ENCODE data around the gene SLC20A1.
"Not testable (repeated sequence)": the region's sequence is repeated elsewhere in the genome, so short reads cannot be mapped to it uniquely, and the experiment has no call there.

Gene SLC20A1

GRCh38 chr2:112703684-112704083 is 57.9 kb downstream of the SLC20A1 start:
- H3K27ac ChIP-seq (ENCODE audit: low read depth, low read length): no peak overlapping the region
- no peak overlapping the region for H3K4me3 ChIP-seq (ENCODE audit: low read depth in 1 of 2, low read length in 2 of 2)
- H3K9me3 ChIP-seq (ENCODE audit: control insufficient read depth in 1 of 2, low read length in 2 of 2): no peaks in the 10 kb centered on the region
- no peaks in the 10 kb centered on the region for H3K27me3 ChIP-seq (ENCODE audit: control insufficient read depth in 1 of 2, insufficient read depth in 2 of 2, low read length in 2 of 2)
- peaks cover 6 to 7% of the 10 kb centered on the region in 2 donors for H3K4me1 ChIP-seq (ENCODE audit: control insufficient read depth in 1 of 2, insufficient read depth in 2 of 2, low read length in 2 of 2)
- H3K9ac ChIP-seq (ENCODE audit: low read depth in 1 of 2, low read length in 2 of 2): no peak overlapping the region
- no peaks in the 10 kb centered on the region for H3K36me3 ChIP-seq (ENCODE audit: control insufficient read depth in 1 of 2, insufficient read depth in 2 of 2, low read length in 2 of 2)

GRCh38 chr2:112705575-112705974 is 59.8 kb downstream of the SLC20A1 start:
- Histone ChIP-seq H3K27me3 (ENCODE audit: control insufficient read depth in 1 of 2, insufficient read depth in 2 of 2, low read length in 2 of 2) (no peaks in the 10 kb centered on the region), H3K9me3 (ENCODE audit: control insufficient read depth in 1 of 2, low read length in 2 of 2) (no peaks in the 10 kb centered on the region), H3K27ac (ENCODE audit: low read depth, low read length) (no peak overlapping the region), H3K4me1 (ENCODE audit: control insufficient read depth in 1 of 2, insufficient read depth in 2 of 2, low read length in 2 of 2) (peaks cover 6 to 7% of the 10 kb centered on the region in 2 donors), H3K36me3 (ENCODE audit: control insufficient read depth in 1 of 2, insufficient read depth in 2 of 2, low read length in 2 of 2) (no peaks in the 10 kb centered on the region), H3K4me3 (ENCODE audit: low read depth in 1 of 2, low read length in 2 of 2) (no peak overlapping the region), H3K9ac (ENCODE audit: low read depth in 1 of 2, low read length in 2 of 2) (no peak overlapping the region)

- Histone ChIP-seq H3K9ac (ENCODE audit: low read depth in 1 of 2, low read length in 2 of 2) (no peak overlapping the region), H3K4me3 (ENCODE audit: low read depth in 1 of 2, low read length in 2 of 2) (no peak overlapping the region), H3K9me3 (ENCODE audit: control insufficient read depth in 1 of 2, low read length in 2 of 2) (no peaks in the 10 kb centered on the region), H3K4me1 (ENCODE audit: control insufficient read depth in 1 of 2, insufficient read depth in 2 of 2, low read length in 2 of 2) (peaks cover 6 to 7% of the 10 kb centered on the region in 2 donors), H3K27ac (ENCODE audit: low read depth, low read length) (no peak overlapping the region), H3K27me3 (ENCODE audit: control insufficient read depth in 1 of 2, insufficient read depth in 2 of 2, low read length in 2 of 2) (no peaks in the 10 kb centered on the region), H3K36me3 (ENCODE audit: control insufficient read depth in 1 of 2, insufficient read depth in 2 of 2, low read length in 2 of 2) (no peaks in the 10 kb centered on the region)
Measured at GRCh38 chr2:112706170-112706664, 60.5 kb downstream of the SLC20A1 start.

DNA sequence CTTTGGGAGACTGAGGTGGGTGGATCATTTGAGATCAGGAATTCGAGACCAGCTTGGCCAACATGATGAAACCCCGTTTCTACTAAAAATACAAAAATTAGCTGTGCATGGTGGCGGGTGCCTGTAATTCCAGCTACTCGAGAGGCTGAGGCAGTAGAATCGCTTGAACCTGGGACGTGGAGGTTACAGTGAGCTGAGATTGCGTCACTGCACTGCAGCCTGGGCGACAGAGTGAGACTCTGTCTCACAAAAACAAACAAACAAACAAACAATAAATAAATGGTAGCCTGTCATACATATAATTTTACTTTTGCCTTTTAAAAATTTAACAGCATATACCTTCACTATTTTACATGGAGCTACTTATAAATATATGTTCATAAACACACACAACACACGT is 61.2 kb downstream of the SLC20A1 start:
- not testable (repeated sequence) for H3K27me3 ChIP-seq (ENCODE audit: control insufficient read depth in 1 of 2, insufficient read depth in 2 of 2, low read length in 2 of 2); H3K27ac ChIP-seq (ENCODE audit: low read depth, low read length); H3K9ac ChIP-seq (ENCODE audit: low read depth in 1 of 2, low read length in 2 of 2); H3K9me3 ChIP-seq (ENCODE audit: control insufficient read depth in 1 of 2, low read length in 2 of 2); H3K4me3 ChIP-seq (ENCODE audit: low read depth in 1 of 2, low read length in 2 of 2); H3K36me3 ChIP-seq (ENCODE audit: control insufficient read depth in 1 of 2, insufficient read depth in 2 of 2, low read length in 2 of 2); H3K4me1 ChIP-seq (ENCODE audit: control insufficient read depth in 1 of 2, insufficient read depth in 2 of 2, low read length in 2 of 2)

DNA sequence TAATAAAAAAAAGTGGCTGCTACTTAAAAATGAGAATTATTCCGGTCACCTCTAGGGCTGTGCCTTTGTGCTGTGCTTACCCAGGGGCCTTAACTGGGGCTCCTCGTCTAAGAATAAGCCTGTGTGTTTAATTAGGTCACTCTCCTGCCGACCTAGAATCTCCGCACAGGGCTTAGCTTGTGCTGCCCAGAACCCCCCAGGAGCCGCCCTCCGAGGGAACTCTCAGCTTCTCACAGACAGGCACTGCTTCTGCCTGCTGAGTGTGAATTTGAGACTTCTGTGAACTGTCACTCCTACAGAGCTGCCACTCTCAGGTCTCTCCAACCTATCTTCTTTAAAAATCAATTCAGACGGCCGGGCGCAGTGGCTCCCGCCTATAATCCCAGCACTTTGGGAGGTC is 63.2 kb downstream of the SLC20A1 start:
- Histone ChIP-seq H3K27me3 (ENCODE audit: control insufficient read depth in 1 of 2, insufficient read depth in 2 of 2, low read length in 2 of 2) (peaks cover 0 to 5% of the 10 kb centered on the region in 2 donors), H3K9me3 (ENCODE audit: control insufficient read depth in 1 of 2, low read length in 2 of 2) (no peaks in the 10 kb centered on the region), H3K27ac (ENCODE audit: low read depth, low read length) (no peak overlapping the region), H3K9ac (ENCODE audit: low read depth in 1 of 2, low read length in 2 of 2) (no peak overlapping the region), H3K4me1 (ENCODE audit: control insufficient read depth in 1 of 2, insufficient read depth in 2 of 2, low read length in 2 of 2) (peaks cover 6 to 7% of the 10 kb centered on the region in 2 donors), H3K36me3 (ENCODE audit: control insufficient read depth in 1 of 2, insufficient read depth in 2 of 2, low read length in 2 of 2) (no peaks in the 10 kb centered on the region), H3K4me3 (ENCODE audit: low read depth in 1 of 2, low read length in 2 of 2) (no peak overlapping the region)

DNA sequence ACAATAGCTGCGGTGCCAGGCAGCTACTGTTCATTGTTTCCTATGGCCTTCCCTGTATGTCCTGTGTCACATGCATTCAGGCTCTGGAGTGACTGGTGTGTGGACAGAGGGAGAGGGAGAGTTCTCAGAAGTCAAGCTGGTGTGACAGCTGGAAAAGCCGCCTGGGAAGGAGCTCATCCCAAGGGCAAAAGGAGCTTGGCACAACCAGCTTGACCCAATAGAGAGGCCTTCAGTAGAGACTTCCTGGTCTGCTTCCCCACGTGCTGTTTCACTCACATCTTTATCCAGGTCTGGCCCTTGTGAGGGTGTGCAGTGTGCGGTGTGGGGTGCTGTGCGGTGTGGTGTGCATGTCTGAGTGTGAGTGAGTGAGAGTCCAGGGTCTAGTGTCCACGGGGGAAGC is 64.0 kb downstream of the SLC20A1 start:
- H3K9me3 ChIP-seq (ENCODE audit: control insufficient read depth in 1 of 2, low read length in 2 of 2): no peaks in the 10 kb centered on the region
- peaks cover 0 to 5% of the 10 kb centered on the region in 2 donors for H3K27me3 ChIP-seq (ENCODE audit: control insufficient read depth in 1 of 2, insufficient read depth in 2 of 2, low read length in 2 of 2)
- H3K36me3 ChIP-seq (ENCODE audit: control insufficient read depth in 1 of 2, insufficient read depth in 2 of 2, low read length in 2 of 2): no peaks in the 10 kb centered on the region
- no peak overlapping the region for H3K4me3 ChIP-seq (ENCODE audit: low read depth in 1 of 2, low read length in 2 of 2)
- H3K4me1 ChIP-seq (ENCODE audit: control insufficient read depth in 1 of 2, insufficient read depth in 2 of 2, low read length in 2 of 2): peaks cover 6 to 7% of the 10 kb centered on the region in 2 donors
- no peak overlapping the region for H3K27ac ChIP-seq (ENCODE audit: low read depth, low read length)
- H3K9ac ChIP-seq (ENCODE audit: low read depth in 1 of 2, low read length in 2 of 2): no peak overlapping the region

DNA sequence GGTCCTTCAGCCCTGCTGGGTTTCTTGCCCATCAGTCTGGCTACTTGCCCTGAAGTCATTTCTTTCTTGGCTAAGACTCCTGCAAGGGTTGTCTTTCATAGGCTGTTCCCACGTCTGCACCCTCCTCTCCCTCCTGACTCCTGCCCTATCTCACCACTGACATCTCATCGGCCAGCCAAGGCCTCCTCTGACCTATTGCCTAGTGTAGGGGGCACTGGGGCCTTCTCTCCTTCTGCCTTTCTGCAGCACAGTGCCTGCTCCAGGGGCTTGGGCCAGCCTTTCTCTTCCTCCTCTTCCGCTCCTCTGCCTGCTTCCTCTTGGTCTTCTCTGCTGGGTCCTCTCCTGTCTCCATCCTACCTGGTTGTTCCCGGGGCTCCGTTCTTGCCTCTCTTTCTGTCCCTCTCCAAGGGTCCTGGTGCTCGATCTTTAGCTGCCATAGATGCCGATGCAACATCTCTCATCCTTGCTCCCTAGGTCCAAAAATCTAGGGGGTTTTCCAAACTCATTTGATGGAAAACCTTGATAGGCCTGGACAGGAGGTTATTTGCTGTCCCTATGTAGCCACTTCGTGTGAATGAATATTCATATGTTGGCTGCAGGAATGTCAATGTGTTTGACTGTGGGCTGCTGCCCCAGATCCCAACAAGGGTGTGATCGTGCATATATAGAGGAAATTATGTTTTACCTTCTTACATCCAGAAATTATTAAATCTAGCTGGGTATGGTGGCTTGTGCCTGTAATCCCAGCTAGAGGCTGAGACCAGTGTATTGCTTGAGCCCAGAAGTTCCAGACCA is 65.4 kb downstream of the SLC20A1 start:
- Histone ChIP-seq H3K4me1 (ENCODE audit: control insufficient read depth in 1 of 2, insufficient read depth in 2 of 2, low read length in 2 of 2) (peaks cover 2 to 3% of the 10 kb centered on the region in 2 donors), H3K27me3 (ENCODE audit: control insufficient read depth in 1 of 2, insufficient read depth in 2 of 2, low read length in 2 of 2) (peaks cover 0 to 5% of the 10 kb centered on the region in 2 donors), H3K27ac (ENCODE audit: low read depth, low read length) (no peak overlapping the region), H3K36me3 (ENCODE audit: control insufficient read depth in 1 of 2, insufficient read depth in 2 of 2, low read length in 2 of 2) (no peaks in the 10 kb centered on the region), H3K4me3 (ENCODE audit: low read depth in 1 of 2, low read length in 2 of 2) (no peak overlapping the region), H3K9me3 (ENCODE audit: control insufficient read depth in 1 of 2, low read length in 2 of 2) (no peaks in the 10 kb centered on the region), H3K9ac (ENCODE audit: low read depth in 1 of 2, low read length in 2 of 2) (no peak overlapping the region)

GRCh38 chr2:112712465-112712864 is 66.7 kb downstream of the SLC20A1 start:
- Histone ChIP-seq H3K27me3 (ENCODE audit: control insufficient read depth in 1 of 2, insufficient read depth in 2 of 2, low read length in 2 of 2) (peaks cover 0 to 5% of the 10 kb centered on the region in 2 donors), H3K9me3 (ENCODE audit: control insufficient read depth in 1 of 2, low read length in 2 of 2) (no peaks in the 10 kb centered on the region), H3K27ac (ENCODE audit: low read depth, low read length) (no peak overlapping the region), H3K4me3 (ENCODE audit: low read depth in 1 of 2, low read length in 2 of 2) (no peak overlapping the region), H3K36me3 (ENCODE audit: control insufficient read depth in 1 of 2, insufficient read depth in 2 of 2, low read length in 2 of 2) (no peaks in the 10 kb centered on the region), H3K4me1 (ENCODE audit: control insufficient read depth in 1 of 2, insufficient read depth in 2 of 2, low read length in 2 of 2) (no peaks in the 10 kb centered on the region), H3K9ac (ENCODE audit: low read depth in 1 of 2, low read length in 2 of 2) (no peak overlapping the region)

GRCh38 chr2:112712903-112713584 is 67.3 kb downstream of the SLC20A1 start:
- H3K9ac ChIP-seq (ENCODE audit: low read depth in 1 of 2, low read length in 2 of 2): no peak overlapping the region
- no peaks in the 10 kb centered on the region for H3K36me3 ChIP-seq (ENCODE audit: control insufficient read depth in 1 of 2, insufficient read depth in 2 of 2, low read length in 2 of 2)
- H3K27me3 ChIP-seq (ENCODE audit: control insufficient read depth in 1 of 2, insufficient read depth in 2 of 2, low read length in 2 of 2): peaks cover 0 to 5% of the 10 kb centered on the region in 2 donors
- no peaks in the 10 kb centered on the region for H3K9me3 ChIP-seq (ENCODE audit: control insufficient read depth in 1 of 2, low read length in 2 of 2)
- H3K4me1 ChIP-seq (ENCODE audit: control insufficient read depth in 1 of 2, insufficient read depth in 2 of 2, low read length in 2 of 2): no peaks in the 10 kb centered on the region
- no peak overlapping the region for H3K4me3 ChIP-seq (ENCODE audit: low read depth in 1 of 2, low read length in 2 of 2)
- H3K27ac ChIP-seq (ENCODE audit: low read depth, low read length): no peak overlapping the region

Measured in duodenal mucosa (tissue), 2 donors.